ENCODE measurements around the gene TMCO4.

DNA sequence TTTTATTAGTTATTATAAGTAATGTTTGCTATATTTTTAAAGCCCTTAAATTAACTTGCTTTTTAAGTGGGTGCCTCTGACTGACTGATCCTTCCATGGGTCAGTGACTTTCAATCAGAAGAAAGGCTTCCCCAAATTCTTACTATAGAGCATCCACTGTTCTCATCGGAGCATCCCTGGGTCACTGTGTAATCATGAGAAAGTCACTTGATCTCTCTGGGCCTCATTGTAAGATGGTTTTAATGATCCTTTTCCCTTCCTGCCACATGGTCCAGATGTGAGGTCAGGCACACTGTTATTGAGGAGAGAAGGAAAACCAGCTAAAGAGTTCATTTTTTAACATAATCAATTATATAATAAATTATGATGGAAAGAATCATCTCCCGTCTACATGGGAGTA, 166.6 kb downstream of the TMCO4 start:
- TF ChIP-seq, protein P1, sequence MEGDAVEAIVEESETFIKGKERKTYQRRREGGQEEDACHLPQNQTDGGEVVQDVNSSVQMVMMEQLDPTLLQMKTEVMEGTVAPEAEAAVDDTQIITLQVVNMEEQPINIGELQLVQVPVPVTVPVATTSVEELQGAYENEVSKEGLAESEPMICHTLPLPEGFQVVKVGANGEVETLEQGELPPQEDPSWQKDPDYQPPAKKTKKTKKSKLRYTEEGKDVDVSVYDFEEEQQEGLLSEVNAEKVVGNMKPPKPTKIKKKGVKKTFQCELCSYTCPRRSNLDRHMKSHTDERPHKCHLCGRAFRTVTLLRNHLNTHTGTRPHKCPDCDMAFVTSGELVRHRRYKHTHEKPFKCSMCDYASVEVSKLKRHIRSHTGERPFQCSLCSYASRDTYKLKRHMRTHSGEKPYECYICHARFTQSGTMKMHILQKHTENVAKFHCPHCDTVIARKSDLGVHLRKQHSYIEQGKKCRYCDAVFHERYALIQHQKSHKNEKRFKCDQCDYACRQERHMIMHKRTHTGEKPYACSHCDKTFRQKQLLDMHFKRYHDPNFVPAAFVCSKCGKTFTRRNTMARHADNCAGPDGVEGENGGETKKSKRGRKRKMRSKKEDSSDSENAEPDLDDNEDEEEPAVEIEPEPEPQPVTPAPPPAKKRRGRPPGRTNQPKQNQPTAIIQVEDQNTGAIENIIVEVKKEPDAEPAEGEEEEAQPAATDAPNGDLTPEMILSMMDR (conservative IDR thresholded peaks at IDR 0.05; ENCODE audit: low read depth, low read length): no peak
- TF ChIP-seq EZH2 (IDR thresholded peaks at IDR 0.05; ENCODE audit: low read length, unreplicated experiment) (no peak), EZH2phosphoT487 (IDR thresholded peaks at IDR 0.05; ENCODE audit: borderline replicate concordance, low read length) (no peak)
